ENCODE measurements around the gene PHF12. TPM values are rescaled to one million over a fixed set of nuclear protein-coding genes. Genes with fewer than 3 reads are reported as not detected.
A peak's percentile ranks its signal among the peaks of the same experiment; 100 is the strongest.

Gene PHF12
- total and polyA plus RNA-seq, 2 of the 13 experiments (the other 11 are each of a cell fraction or from before 2014, with no cell fraction given), result 9.8 to 17.1 TPM

- TF ChIP-seq MTERF4 (CRISPR knock-in tag; IDR thresholded peaks at IDR 0.05), result no peak
- TF ChIP-seq FOXM1 (CRISPR knock-in tag; IDR thresholded peaks at IDR 0.05), result no peak
- TF ChIP-seq, protein P1, sequence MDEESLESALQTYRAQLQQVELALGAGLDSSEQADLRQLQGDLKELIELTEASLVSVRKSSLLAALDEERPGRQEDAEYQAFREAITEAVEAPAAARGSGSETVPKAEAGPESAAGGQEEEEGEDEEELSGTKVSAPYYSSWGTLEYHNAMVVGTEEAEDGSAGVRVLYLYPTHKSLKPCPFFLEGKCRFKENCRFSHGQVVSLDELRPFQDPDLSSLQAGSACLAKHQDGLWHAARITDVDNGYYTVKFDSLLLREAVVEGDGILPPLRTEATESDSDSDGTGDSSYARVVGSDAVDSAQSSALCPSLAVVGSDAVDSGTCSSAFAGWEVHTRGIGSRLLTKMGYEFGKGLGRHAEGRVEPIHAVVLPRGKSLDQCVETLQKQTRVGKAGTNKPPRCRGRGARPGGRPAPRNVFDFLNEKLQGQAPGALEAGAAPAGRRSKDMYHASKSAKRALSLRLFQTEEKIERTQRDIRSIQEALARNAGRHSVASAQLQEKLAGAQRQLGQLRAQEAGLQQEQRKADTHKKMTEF (CRISPR knock-in tag; IDR thresholded peaks at IDR 0.05), result peak; percentile 93
- TF ChIP-seq ZNF543 (CRISPR knock-in tag; IDR thresholded peaks at IDR 0.05), result peak; percentile 59
- 0 out of 2 replicates have a peak, but pooled peaks have one; percentile 74 for TF ChIP-seq SIN3A (IDR thresholded peaks at IDR 0.05; ENCODE audit: borderline replicate concordance, low read depth, low read length)
- no peak for TF ChIP-seq ZFAT (CRISPR knock-in tag; conservative IDR thresholded peaks at IDR 0.05)
- TF ChIP-seq TCF12 (IDR thresholded peaks at IDR 0.05), result no peak
- TF ChIP-seq TCF12 (CRISPR knock-in tag; IDR thresholded peaks at IDR 0.05), result no peak
- TF ChIP-seq, protein P2, sequence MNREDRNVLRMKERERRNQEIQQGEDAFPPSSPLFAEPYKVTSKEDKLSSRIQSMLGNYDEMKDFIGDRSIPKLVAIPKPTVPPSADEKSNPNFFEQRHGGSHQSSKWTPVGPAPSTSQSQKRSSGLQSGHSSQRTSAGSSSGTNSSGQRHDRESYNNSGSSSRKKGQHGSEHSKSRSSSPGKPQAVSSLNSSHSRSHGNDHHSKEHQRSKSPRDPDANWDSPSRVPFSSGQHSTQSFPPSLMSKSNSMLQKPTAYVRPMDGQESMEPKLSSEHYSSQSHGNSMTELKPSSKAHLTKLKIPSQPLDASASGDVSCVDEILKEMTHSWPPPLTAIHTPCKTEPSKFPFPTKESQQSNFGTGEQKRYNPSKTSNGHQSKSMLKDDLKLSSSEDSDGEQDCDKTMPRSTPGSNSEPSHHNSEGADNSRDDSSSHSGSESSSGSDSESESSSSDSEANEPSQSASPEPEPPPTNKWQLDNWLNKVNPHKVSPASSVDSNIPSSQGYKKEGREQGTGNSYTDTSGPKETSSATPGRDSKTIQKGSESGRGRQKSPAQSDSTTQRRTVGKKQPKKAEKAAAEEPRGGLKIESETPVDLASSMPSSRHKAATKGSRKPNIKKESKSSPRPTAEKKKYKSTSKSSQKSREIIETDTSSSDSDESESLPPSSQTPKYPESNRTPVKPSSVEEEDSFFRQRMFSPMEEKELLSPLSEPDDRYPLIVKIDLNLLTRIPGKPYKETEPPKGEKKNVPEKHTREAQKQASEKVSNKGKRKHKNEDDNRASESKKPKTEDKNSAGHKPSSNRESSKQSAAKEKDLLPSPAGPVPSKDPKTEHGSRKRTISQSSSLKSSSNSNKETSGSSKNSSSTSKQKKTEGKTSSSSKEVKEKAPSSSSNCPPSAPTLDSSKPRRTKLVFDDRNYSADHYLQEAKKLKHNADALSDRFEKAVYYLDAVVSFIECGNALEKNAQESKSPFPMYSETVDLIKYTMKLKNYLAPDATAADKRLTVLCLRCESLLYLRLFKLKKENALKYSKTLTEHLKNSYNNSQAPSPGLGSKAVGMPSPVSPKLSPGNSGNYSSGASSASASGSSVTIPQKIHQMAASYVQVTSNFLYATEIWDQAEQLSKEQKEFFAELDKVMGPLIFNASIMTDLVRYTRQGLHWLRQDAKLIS (CRISPR knock-in tag; IDR thresholded peaks at IDR 0.05), result no peak
- TF ChIP-seq, protein P3, sequence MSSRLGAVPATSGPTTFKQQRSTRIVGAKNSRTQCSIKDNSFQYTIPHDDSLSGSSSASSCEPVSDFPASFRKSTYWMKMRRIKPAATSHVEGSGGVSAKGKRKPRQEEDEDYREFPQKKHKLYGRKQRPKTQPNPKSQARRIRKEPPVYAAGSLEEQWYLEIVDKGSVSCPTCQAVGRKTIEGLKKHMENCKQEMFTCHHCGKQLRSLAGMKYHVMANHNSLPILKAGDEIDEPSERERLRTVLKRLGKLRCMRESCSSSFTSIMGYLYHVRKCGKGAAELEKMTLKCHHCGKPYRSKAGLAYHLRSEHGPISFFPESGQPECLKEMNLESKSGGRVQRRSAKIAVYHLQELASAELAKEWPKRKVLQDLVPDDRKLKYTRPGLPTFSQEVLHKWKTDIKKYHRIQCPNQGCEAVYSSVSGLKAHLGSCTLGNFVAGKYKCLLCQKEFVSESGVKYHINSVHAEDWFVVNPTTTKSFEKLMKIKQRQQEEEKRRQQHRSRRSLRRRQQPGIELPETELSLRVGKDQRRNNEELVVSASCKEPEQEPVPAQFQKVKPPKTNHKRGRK (CRISPR knock-in tag; IDR thresholded peaks at IDR 0.05), result no peak
- no peak for TF ChIP-seq NONO (IDR thresholded peaks at IDR 0.05)
- TF ChIP-seq NONO (CRISPR knock-in tag; conservative IDR thresholded peaks at IDR 0.05), result peak; percentile 96
- TF ChIP-seq PHF20 (CRISPR knock-in tag; IDR thresholded peaks at IDR 0.05), result peak; percentile 79
- TF ChIP-seq ZFX (CRISPR knock-in tag; IDR thresholded peaks at IDR 0.05; ENCODE audit: low read depth), result peak; percentile 84; the same call in 1 of the 2 replicates
- peak; percentile 75; the same call in 1 of the 2 replicates for TF ChIP-seq MIXL1 (CRISPR knock-in tag; IDR thresholded peaks at IDR 0.05)
- peak; percentile 92 for TF ChIP-seq PHF5A (CRISPR knock-in tag; IDR thresholded peaks at IDR 0.05; ENCODE audit: low read depth, unreplicated experiment)
- TF ChIP-seq IRF2 (CRISPR knock-in tag; IDR thresholded peaks at IDR 0.05), result peak; percentile 100
- TF ChIP-seq PBX2 (CRISPR knock-in tag; IDR thresholded peaks at IDR 0.05), result no peak
- TF ChIP-seq ZBTB21 (CRISPR knock-in tag; IDR thresholded peaks at IDR 0.05), result no peak
- no peak for TF ChIP-seq HOXD1 (CRISPR knock-in tag; IDR thresholded peaks at IDR 0.05)
- 0 out of 2 replicates have a peak, but pooled peaks have one; percentile 45 for TF ChIP-seq MYNN (CRISPR knock-in tag; IDR thresholded peaks at IDR 0.05; ENCODE audit: low read depth)
These were observed 965 bp upstream of the PHF12 start (continued) for GRCh38 chr17:28951991-28952975.
